ENCODE results near the gene CHD5.

DNA sequence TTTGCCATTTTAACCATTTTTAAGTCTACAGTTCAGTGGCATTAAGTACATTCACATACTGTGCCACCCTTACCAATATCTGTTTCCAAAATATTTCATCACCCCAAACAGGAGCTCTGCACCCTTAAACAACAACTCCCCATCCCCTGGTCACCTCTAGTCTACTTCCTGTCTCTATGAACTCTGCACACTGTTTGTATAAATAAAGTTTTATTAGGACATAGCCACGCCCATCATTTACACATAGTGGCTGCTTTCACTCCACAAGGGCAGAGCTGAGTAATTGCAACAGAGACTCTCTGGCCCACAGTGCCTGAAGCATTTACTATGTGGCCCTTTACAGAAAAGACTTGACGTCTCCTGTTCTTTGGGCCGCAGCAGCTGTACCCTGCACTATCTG, 104.4 kb downstream of the CHD5 start:
- TF ChIP-seq TAF1 (IDR thresholded peaks at IDR 0.05; ENCODE audit: low read depth, low read length) = no peak
- TF ChIP-seq POLR2A (IDR thresholded peaks at IDR 0.05; ENCODE audit: low read depth, low read length) = no peak
- no peak for TF ChIP-seq POLR2AphosphoS5 (IDR thresholded peaks at IDR 0.05; ENCODE audit: low read depth, low read length)
- TF ChIP-seq SPI1 (IDR thresholded peaks at IDR 0.05; ENCODE audit: low read depth, low read length) = no peak
- TF ChIP-seq POU2F2 (IDR thresholded peaks at IDR 0.05; ENCODE audit: low read depth, low read length) = no peak

Measured in GM12891 (cell line).